ENCODE measurements around the gene TGM2.

The TGM2 gene

DNA sequence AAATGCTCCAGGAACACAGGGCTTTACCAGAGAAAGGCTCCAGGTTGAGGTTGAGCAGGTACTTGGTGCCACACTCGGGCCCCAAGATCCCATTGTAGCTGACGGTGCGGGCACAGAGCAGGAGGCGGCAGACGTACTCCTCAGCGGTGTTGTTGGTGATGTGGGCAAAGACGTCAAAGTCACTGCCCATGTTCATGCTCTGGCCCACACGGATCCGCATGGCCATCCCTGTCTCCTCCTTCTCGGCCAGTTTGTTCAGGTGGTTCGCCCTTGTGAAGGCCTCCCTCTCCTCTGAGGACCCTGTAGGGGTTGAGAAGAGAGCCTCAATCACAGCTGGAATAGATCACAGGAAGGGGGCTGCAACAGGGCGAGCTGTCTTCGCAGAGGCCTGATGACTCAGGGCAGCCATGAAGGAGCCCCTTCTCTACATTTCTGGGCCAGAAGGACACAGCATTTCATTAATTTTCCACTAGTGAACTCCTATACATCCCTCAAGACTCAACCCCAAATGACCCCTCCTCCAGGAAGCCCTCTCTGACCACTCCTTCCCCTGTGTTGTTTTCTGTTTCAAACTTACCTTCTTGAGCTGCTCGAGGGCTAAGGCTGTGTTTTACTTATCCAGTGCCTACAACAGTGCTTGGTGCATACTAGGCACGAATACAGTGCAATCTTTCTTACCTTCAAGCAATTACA lies 26.8 kb downstream of the TGM2 start:
- H3K4me3 ChIP-seq (ENCODE audit: low read length) = no peak overlapping the region
- peaks cover 4% of the 10 kb centered on the region for H3K4me1 ChIP-seq (ENCODE audit: insufficient read depth, low read length)
- peaks cover 2% of the 10 kb centered on the region for H3K27me3 ChIP-seq (ENCODE audit: insufficient read depth, low read length)
- H2AFZ ChIP-seq (ENCODE audit: low read depth, low read length) = no peak overlapping the region
- H3K36me3 ChIP-seq (ENCODE audit: insufficient read depth, low read length) = no peaks in the 10 kb centered on the region
- no peaks in the 10 kb centered on the region for H3K9me3 ChIP-seq (ENCODE audit: low read length)

- Histone ChIP-seq H3K27me3 (ENCODE audit: insufficient read depth, low read length) (no peaks in the 10 kb centered on the region), H3K9me3 (ENCODE audit: low read length) (no peaks in the 10 kb centered on the region), H3K4me1 (ENCODE audit: insufficient read depth, low read length) (no peaks in the 10 kb centered on the region), H3K36me3 (ENCODE audit: insufficient read depth, low read length) (no peaks in the 10 kb centered on the region), H2AFZ (ENCODE audit: low read depth, low read length) (no peak overlapping the region), H3K4me3 (ENCODE audit: low read length) (no peak overlapping the region)
Measured at GRCh38 chr20:38137441-38138037, 27.5 kb downstream of the TGM2 start.

GRCh38 chr20:38136421-38137245 lies 28.4 kb downstream of the TGM2 start:
- Histone ChIP-seq H2AFZ (ENCODE audit: low read depth, low read length) (no peak overlapping the region), H3K4me1 (ENCODE audit: insufficient read depth, low read length) (no peaks in the 10 kb centered on the region), H3K4me3 (ENCODE audit: low read length) (no peak overlapping the region), H3K36me3 (ENCODE audit: insufficient read depth, low read length) (no peaks in the 10 kb centered on the region), H3K9me3 (ENCODE audit: low read length) (no peaks in the 10 kb centered on the region), H3K27me3 (ENCODE audit: insufficient read depth, low read length) (no peaks in the 10 kb centered on the region)

DNA sequence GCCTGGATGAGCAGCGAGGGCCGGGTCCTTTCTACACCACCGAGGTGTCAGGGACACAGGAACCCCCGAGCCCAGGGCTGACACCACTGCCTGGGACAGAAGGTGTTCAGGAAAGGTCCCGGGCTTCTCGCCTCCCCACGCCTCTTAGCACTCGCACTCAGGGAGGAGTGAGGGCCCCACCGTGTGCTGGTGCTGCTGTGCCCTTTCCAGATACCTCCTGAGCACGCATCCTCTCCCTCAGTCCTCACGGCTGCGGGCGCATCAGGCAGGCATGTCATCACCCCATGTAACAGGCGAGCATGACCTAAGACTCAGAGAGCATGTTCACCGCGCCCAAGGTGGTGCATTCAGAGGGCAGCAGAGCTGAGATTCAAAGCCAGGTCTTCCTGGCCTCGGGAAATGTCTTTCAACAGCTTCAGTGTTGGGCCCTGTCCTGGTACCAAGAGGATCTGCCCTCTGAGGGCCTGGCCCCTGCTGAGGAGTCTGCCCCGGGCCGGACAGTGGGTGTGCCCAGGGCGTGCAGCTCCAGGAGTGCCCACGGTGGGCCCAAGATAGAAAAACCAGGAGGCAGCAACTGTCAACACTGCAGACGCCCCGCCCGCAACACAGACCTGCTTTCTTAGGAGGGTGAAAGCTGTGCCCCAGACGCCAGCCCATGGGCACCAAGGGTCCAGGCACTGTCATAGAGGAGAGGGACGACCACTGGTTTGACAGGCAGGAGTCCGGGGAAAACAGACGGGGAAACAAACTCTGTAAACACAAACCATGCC lies 29.2 kb downstream of the TGM2 start:
- H3K4me1 ChIP-seq (ENCODE audit: insufficient read depth, low read length) = no peaks in the 10 kb centered on the region
- H3K27me3 ChIP-seq (ENCODE audit: insufficient read depth, low read length) = no peaks in the 10 kb centered on the region
- H3K9me3 ChIP-seq (ENCODE audit: low read length) = no peaks in the 10 kb centered on the region
- no peak overlapping the region for H2AFZ ChIP-seq (ENCODE audit: low read depth, low read length)
- no peak overlapping the region for H3K4me3 ChIP-seq (ENCODE audit: low read length)
- H3K36me3 ChIP-seq (ENCODE audit: insufficient read depth, low read length) = no peaks in the 10 kb centered on the region

DNA sequence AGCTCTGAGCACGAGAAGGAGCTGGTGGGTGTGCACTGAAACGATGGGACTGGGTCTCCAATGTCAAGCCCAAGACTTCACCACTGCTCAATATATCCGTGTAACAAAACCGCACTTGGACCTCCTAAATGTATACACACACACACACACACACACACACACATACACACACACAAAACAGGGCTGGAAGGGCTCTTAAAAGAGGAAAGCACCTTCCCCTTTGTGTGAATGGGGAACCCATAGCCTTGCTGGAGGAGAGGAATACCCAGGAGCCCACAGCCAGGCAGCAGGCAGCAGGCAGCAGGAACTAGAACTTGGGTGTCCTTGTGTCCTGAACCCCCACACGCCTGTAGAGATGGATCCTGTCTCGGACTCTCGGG lies 29.8 kb downstream of the TGM2 start:
- Histone ChIP-seq H2AFZ (ENCODE audit: low read depth, low read length) (no peak overlapping the region), H3K4me1 (ENCODE audit: insufficient read depth, low read length) (no peaks in the 10 kb centered on the region), H3K4me3 (ENCODE audit: low read length) (no peak overlapping the region), H3K36me3 (ENCODE audit: insufficient read depth, low read length) (no peaks in the 10 kb centered on the region), H3K9me3 (ENCODE audit: low read length) (no peaks in the 10 kb centered on the region), H3K27me3 (ENCODE audit: insufficient read depth, low read length) (no peaks in the 10 kb centered on the region)

GRCh38 chr20:38134427-38135270 lies 30.4 kb downstream of the TGM2 start:
- Histone ChIP-seq H3K4me3 (ENCODE audit: low read length) (no peak overlapping the region), H3K27me3 (ENCODE audit: insufficient read depth, low read length) (no peaks in the 10 kb centered on the region), H3K4me1 (ENCODE audit: insufficient read depth, low read length) (no peaks in the 10 kb centered on the region), H3K36me3 (ENCODE audit: insufficient read depth, low read length) (no peaks in the 10 kb centered on the region), H2AFZ (ENCODE audit: low read depth, low read length) (no peak overlapping the region), H3K9me3 (ENCODE audit: low read length) (no peaks in the 10 kb centered on the region)

DNA sequence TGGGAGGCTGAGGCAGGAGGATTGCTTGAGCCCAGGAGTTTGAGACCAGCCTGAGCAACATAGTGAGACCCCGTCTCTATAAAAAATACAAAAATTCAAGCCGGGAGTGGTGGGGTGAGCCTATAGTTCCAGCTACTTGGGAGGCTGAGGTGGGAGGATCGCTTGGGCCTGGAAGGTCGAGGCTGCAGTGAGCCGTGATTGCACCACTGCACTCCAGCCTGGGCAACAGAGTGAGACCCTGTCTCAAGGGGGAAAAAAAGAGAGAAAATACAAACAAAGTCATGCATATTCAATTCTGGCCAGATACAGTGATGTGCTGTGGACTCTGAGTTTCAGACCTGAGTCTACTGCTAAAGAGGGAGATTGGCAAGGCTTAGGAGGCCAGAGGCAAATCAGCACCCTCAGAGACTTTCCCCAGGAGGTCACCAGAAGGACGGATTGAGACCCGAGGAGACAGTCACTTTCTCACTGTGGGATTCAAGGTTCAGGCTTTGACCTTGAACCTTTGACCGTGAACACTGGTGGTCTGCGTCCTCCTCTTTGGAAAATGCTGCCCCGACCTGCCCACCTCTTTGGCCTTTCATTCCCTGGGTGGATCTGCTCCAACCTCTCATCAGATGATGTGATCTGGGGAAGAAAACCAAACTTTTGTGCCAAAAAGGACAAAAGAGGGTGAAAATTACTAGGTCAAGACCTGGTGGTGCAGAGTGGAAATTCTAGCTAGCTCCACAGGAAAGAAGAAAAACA lies 31.2 kb downstream of the TGM2 start:
- Histone ChIP-seq H3K9me3 (ENCODE audit: low read length) (no peaks in the 10 kb centered on the region), H3K27me3 (ENCODE audit: insufficient read depth, low read length) (no peaks in the 10 kb centered on the region), H3K4me1 (ENCODE audit: insufficient read depth, low read length) (no peaks in the 10 kb centered on the region), H2AFZ (ENCODE audit: low read depth, low read length) (no peak overlapping the region), H3K4me3 (ENCODE audit: low read length) (no peak overlapping the region), H3K36me3 (ENCODE audit: insufficient read depth, low read length) (no peaks in the 10 kb centered on the region)

DNA sequence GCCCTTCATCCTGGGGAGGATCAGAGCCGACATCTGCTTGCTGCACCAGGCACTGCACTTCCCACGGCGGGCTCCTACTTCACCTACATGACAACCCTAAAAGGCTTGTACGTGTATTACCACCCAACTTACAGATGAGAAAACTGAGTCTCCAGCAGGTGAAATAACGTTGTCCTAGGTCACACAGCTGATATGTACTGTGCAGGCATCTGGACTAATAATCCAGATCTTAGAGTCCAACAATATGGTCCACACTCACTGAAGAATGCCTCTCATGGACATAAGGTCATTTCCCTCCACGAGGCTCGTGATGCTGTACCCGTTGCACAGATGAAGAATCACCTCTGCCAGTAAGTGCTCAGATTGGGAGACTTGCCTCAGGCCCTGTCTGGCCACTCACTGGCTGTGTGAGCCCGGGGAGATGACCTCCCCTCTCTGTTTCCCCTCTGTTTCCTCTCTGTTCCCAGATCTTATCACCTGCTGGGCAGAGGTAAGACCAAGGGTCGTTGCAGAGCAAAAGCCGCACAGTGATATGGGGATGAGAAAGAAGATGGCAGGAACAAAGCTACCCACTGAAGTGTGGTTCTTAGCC lies 32.1 kb downstream of the TGM2 start:
- Histone ChIP-seq H3K36me3 (ENCODE audit: insufficient read depth, low read length) (no peaks in the 10 kb centered on the region), H3K27me3 (ENCODE audit: insufficient read depth, low read length) (no peaks in the 10 kb centered on the region), H3K4me1 (ENCODE audit: insufficient read depth, low read length) (no peaks in the 10 kb centered on the region), H3K9me3 (ENCODE audit: low read length) (no peaks in the 10 kb centered on the region), H3K4me3 (ENCODE audit: low read length) (no peak overlapping the region), H2AFZ (ENCODE audit: low read depth, low read length) (no peak overlapping the region)

DNA sequence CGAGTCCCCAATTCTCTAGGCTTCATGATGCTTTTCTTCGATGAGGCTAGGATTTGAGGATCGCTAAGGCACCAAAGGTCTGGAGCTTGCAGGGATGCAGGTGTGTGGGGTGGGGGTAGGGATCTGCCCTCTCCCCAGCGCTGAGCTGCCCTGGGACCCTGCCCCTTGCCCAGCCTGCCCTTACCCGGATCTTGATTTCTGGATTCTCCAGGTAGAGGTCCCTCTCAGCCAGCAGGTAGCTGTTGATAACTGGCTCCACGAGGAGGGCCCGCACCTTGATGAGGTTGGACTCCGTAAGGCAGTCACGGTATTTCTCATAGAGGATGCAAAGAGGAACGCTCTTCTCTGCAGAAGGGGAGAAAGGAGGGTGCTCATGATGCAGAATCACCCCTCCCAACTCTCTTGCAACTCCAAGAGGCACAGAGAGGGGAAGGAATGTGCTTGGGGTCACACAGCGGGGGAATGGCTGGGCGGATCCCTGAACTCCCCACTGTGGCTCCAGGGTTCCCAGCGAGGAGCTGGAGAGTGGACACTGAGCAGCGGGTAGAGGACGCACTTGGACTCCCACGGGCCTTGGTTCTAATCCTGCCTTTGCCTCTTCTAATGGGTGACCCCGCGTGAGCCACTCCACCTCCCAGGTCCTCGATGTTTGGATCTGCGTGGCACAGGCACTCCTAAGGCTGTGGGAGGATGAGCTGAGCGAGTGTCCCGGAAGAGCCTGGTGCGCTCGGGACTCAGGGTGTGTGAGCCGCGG lies 32.7 kb downstream of the TGM2 start:
- Histone ChIP-seq H3K9me3 (ENCODE audit: low read length) (no peaks in the 10 kb centered on the region), H2AFZ (ENCODE audit: low read depth, low read length) (no peak overlapping the region), H3K27me3 (ENCODE audit: insufficient read depth, low read length) (no peaks in the 10 kb centered on the region), H3K36me3 (ENCODE audit: insufficient read depth, low read length) (no peaks in the 10 kb centered on the region), H3K4me3 (ENCODE audit: low read length) (no peak overlapping the region), H3K4me1 (ENCODE audit: insufficient read depth, low read length) (no peaks in the 10 kb centered on the region)

DNA sequence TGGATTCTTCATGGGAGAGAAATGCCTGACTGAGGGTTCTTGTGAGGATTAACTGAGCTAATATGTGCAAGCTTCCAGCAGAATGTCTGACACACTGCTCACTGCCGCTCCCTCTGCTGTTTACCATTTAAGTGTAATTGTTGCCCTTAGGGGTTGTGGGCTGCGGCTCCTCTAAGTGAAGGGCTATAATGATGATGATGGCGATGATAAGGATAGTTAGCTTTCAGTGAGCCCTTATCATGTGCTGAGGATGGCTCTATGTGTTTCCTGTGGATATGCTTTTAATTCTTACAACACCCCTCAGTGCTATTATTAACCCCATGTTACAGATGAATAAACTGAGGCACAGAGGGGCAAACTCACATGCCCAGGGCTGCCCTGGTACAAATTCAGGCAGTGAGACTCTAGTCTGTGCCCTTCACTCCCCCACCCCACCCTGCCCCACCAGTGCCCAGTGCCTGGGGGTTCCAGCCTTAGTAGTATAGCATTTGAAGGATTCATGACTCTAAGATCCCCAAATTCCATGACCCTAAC lies 33.4 kb downstream of the TGM2 start:
- Histone ChIP-seq H3K4me1 (ENCODE audit: insufficient read depth, low read length) (no peaks in the 10 kb centered on the region), H2AFZ (ENCODE audit: low read depth, low read length) (no peak overlapping the region)

More for the DNA sequence above, 33.4 kb downstream of the TGM2 start:
- no peaks in the 10 kb centered on the region for H3K36me3 ChIP-seq (ENCODE audit: insufficient read depth, low read length)
- H3K4me3 ChIP-seq (ENCODE audit: low read length) = no peak overlapping the region
- H3K27me3 ChIP-seq (ENCODE audit: insufficient read depth, low read length) = no peaks in the 10 kb centered on the region
- H3K9me3 ChIP-seq (ENCODE audit: low read length) = no peaks in the 10 kb centered on the region

All from neuron (in vitro differentiated cells).